H1 (cell line): Measurements from ENCODE around the gene NABP2. TPM values are rescaled to one million over a fixed set of nuclear protein-coding genes. Genes with fewer than 3 reads are reported as not detected.

Experiments
- CTCF ChIA-PET: fragments of 300-600 bp; sonication (Branson Sonifier 250); formaldehyde crosslinking; loops from one replicate; lab custom pipeline; 2021; ENCODE audit not compliant: partially characterized antibody; lab: Charles Lee
- POLR2A ChIA-PET: fragments of 300-600 bp; sonication (Branson Sonifier 250); formaldehyde crosslinking; loops from one replicate; lab custom pipeline; 2021; ENCODE audit warnings: inconsistent platforms; ENCODE audit not compliant: partially characterized antibody; lab: Charles Lee
- DNase-seq, 2 experiments: peaks; one replicate each; pipeline versions ENCODE4 v3.0.0 to v3.0.0-alpha.2; 2010 to 2022; ENCODE audit warnings: low spot score in 2 of 2, low read depth in 1 of 2, mixed read lengths in 1 of 2
- FAIRE-seq: peaks from 2 replicates; lab custom pipeline; 2011; peaks lifted over from hg19 to GRCh38; lab: Jason Lieb, UNC
- H2AFZ ChIP-seq: 2 replicates; pipeline ENCODE4 v1.8.1; 2012; ENCODE audit warnings: low read length, inconsistent platforms
- H2AK5ac ChIP-seq: 2 replicates; pipeline ENCODE4 v1.6.1; 2013; ENCODE audit warnings: low read depth, low read length
- H2BK120ac ChIP-seq: replicated peaks from 2 replicates; pipeline ENCODE3; 2013; ENCODE audit warnings: low read depth, low read length, inconsistent platforms
- H2BK12ac ChIP-seq: 2 replicates; pipeline ENCODE4 v1.6.1; 2013; ENCODE audit warnings: low read depth, low read length
- H2BK15ac ChIP-seq: 2 replicates; pipeline ENCODE4 v1.6.1; 2013; ENCODE audit warnings: low read length
- H2BK20ac ChIP-seq: 2 replicates; pipeline ENCODE4 v1.6.1; 2013; ENCODE audit warnings: low read length
- H2BK5ac ChIP-seq: 2 replicates; pipeline ENCODE4 v1.6.1; 2013; ENCODE audit warnings: low read depth, low read length
- H3K14ac ChIP-seq: 2 replicates; pipeline ENCODE4 v1.6.1; 2013; ENCODE audit warnings: inconsistent platforms; ENCODE audit not compliant: insufficient read length
- H3K18ac ChIP-seq: 2 replicates; pipeline ENCODE4 v1.6.1; 2013; ENCODE audit warnings: low read length; ENCODE audit errors: extremely low read depth
- H3K23ac ChIP-seq: 2 replicates; pipeline ENCODE4 v1.6.1; 2013; ENCODE audit warnings: inconsistent platforms; ENCODE audit not compliant: insufficient read length
- H3K23me2 ChIP-seq: 2 replicates; pipeline ENCODE4 v1.6.1; 2013; ENCODE audit warnings: low read depth, low read length
- H3K27ac ChIP-seq: 2 replicates; pipeline ENCODE4 v1.6.1; 2011; ENCODE audit warnings: low read depth, low read length, inconsistent platforms
- H3K27me3 ChIP-seq, 4 experiments: replicated peaks in 1 of 4; 1 replicate in 1 of 4; 2 replicates in 3 of 4; pipeline versions ENCODE4 v1.6.1 to v1.8.1; 2011 to 2013; ENCODE audit warnings: low read length in 3 of 4, mild to moderate bottlenecking in 3 of 4, inconsistent platforms in 2 of 4, mixed read lengths in 2 of 4, moderate library complexity in 1 of 4; ENCODE audit not compliant: control insufficient read depth in 3 of 4, insufficient read depth in 3 of 4; ENCODE audit errors: extremely low read depth in 1 of 4
- H3K36me3 ChIP-seq, 4 experiments: 2 replicates each; pipeline versions ENCODE4 v1.6.1 to v1.8.1; 2011 to 2013; ENCODE audit warnings: mild to moderate bottlenecking in 4 of 4, low read length in 3 of 4, moderate library complexity in 2 of 4, control low read depth in 1 of 4, inconsistent platforms in 1 of 4; ENCODE audit not compliant: insufficient read depth in 4 of 4, control insufficient read depth in 2 of 4
- H3K4ac ChIP-seq: replicated peaks from 2 replicates; pipeline ENCODE3; 2013; ENCODE audit warnings: low read length, low read depth, mixed read lengths, inconsistent platforms; ENCODE audit not compliant: insufficient read length
- H3K4me1 ChIP-seq, 4 experiments: replicated peaks in 1 of 4; 1 replicate in 1 of 4; 2 replicates in 3 of 4; pipeline versions ENCODE4 v1.6.1 to v1.8.1; 2011 to 2013; ENCODE audit warnings: low read length in 3 of 4, inconsistent platforms in 2 of 4, mixed read lengths in 1 of 4; ENCODE audit not compliant: insufficient read depth in 4 of 4, control insufficient read depth in 3 of 4
- H3K4me2 ChIP-seq, 2 experiments: 2 replicates each; pipeline versions ENCODE4 v1.6.1 to v1.8.1; 2011 to 2013; ENCODE audit warnings: low read depth in 2 of 2, low read length in 2 of 2, control low read depth in 1 of 2, inconsistent platforms in 1 of 2, mild to moderate bottlenecking in 1 of 2; ENCODE audit not compliant: insufficient read depth in 1 of 2
- H3K4me3 ChIP-seq, 4 experiments: fragments of 200-600, 300-600 bp in 1 of 4; sonication (generic), shearing (Covaris generic), sonication (Bioruptor Twin) in 1 of 4; 2 replicates each; pipeline versions ENCODE4 v1.5.1 to v1.8.1; 2011 to 2016; ENCODE audit warnings: low read length in 4 of 4, low read depth in 3 of 4, control low read depth in 2 of 4, inconsistent platforms in 2 of 4, mild to moderate bottlenecking in 2 of 4, mixed read lengths in 1 of 4, moderate library complexity in 1 of 4; ENCODE audit not compliant: insufficient read depth in 2 of 4; ENCODE audit errors: extremely low read depth in 1 of 4
- H3K56ac ChIP-seq: replicated peaks from 2 replicates; pipeline ENCODE3; 2013; ENCODE audit warnings: low read depth, mild to moderate bottlenecking, mixed read lengths, low read length, inconsistent platforms; ENCODE audit not compliant: insufficient read length
- H3K79me1 ChIP-seq: 2 replicates; pipeline ENCODE4 v1.6.1; 2013; ENCODE audit warnings: low read depth, low read length, control low read depth
- H3K79me2 ChIP-seq, 2 experiments: 2 replicates each; pipeline versions ENCODE4 v1.6.1 to v1.8.1; 2012 to 2013; ENCODE audit warnings: low read length in 2 of 2, mild to moderate bottlenecking in 2 of 2, inconsistent platforms in 1 of 2; ENCODE audit not compliant: insufficient read depth in 2 of 2, control insufficient read depth in 1 of 2
- H3K9ac ChIP-seq, 4 experiments: replicated peaks in 1 of 4; 1 replicate in 1 of 4; 2 replicates in 3 of 4; pipeline versions ENCODE4 v1.6.1 to v1.8.1; 2011 to 2013; ENCODE audit warnings: low read depth in 3 of 4, low read length in 3 of 4, control low read depth in 2 of 4, mild to moderate bottlenecking in 2 of 4, moderate library complexity in 2 of 4, inconsistent platforms in 1 of 4; ENCODE audit errors: extremely low read depth in 1 of 4
- H3K9me3 ChIP-seq, 2 experiments: 2 replicates each; pipeline versions ENCODE4 v1.6.1 to v1.8.1; 2012 to 2013; ENCODE audit warnings: mild to moderate bottlenecking in 2 of 2, moderate library complexity in 2 of 2, control low read depth in 1 of 2, inconsistent platforms in 1 of 2, low read depth in 1 of 2, low read length in 1 of 2, mixed read lengths in 1 of 2; ENCODE audit not compliant: insufficient read depth in 2 of 2
- H4K20me1 ChIP-seq, 2 experiments: replicated peaks in 1 of 2; 2 replicates each; pipeline versions ENCODE3 to v1.8.1; 2011 to 2013; ENCODE audit warnings: inconsistent platforms in 2 of 2, low read length in 2 of 2, mild to moderate bottlenecking in 1 of 2; ENCODE audit not compliant: insufficient read depth in 2 of 2, control insufficient read depth in 1 of 2
- H4K5ac ChIP-seq: 2 replicates; pipeline ENCODE4 v1.6.1; 2013; ENCODE audit warnings: low read length, low read depth, mixed read lengths, inconsistent platforms; ENCODE audit not compliant: insufficient read length
- H4K8ac ChIP-seq: 2 replicates; pipeline ENCODE4 v1.8.0; 2013; ENCODE audit warnings: mild to moderate bottlenecking, moderate library complexity, low read length, inconsistent platforms; ENCODE audit not compliant: insufficient read depth; ENCODE audit errors: extremely low read depth
- H4K91ac ChIP-seq: replicated peaks from 2 replicates; pipeline ENCODE3; 2013; ENCODE audit warnings: low read length, mixed read lengths, inconsistent platforms; ENCODE audit not compliant: insufficient read length
- ASH2L ChIP-seq: fragments of 200-600, 300-600 bp; sonication (generic); IDR thresholded peaks from one replicate; pipeline ENCODE4 v1.7.1; 2017; ENCODE audit warnings: low read length
- BCL11A ChIP-seq, 2 experiments: IDR thresholded peaks; one replicate each; pipeline ENCODE4 v1.6.1; 2011; ENCODE audit warnings: low read depth in 2 of 2, low read length in 2 of 2, mild to moderate bottlenecking in 2 of 2
- CEBPB ChIP-seq: IDR thresholded peaks from 2 replicates; pipeline ENCODE4 v1.6.1; 2012; ENCODE audit warnings: low read depth, low read length
- CHD1 ChIP-seq: IDR thresholded peaks from 2 replicates; pipeline ENCODE4 v1.6.1; 2012; ENCODE audit warnings: low read depth, low read length, improper control_type of control experiment
- CREB1 ChIP-seq: IDR thresholded peaks from 2 replicates; pipeline ENCODE4 v1.6.1; 2012; ENCODE audit warnings: inconsistent platforms
- EGR1 ChIP-seq: IDR thresholded peaks from 2 replicates; pipeline ENCODE4 v1.6.1; 2011; ENCODE audit warnings: low read depth, low read length, borderline replicate concordance
- GTF2F1 ChIP-seq: IDR thresholded peaks from 2 replicates; pipeline ENCODE4 v1.6.1; 2012; ENCODE audit warnings: low read depth, low read length, improper control_type of control experiment, borderline replicate concordance
- HDAC6 ChIP-seq: IDR thresholded peaks from one replicate; pipeline ENCODE4 v1.7.1; 2012; ENCODE audit warnings: low read depth, mild to moderate bottlenecking, inconsistent platforms, low read length, moderate library complexity
- JUN ChIP-seq: IDR thresholded peaks from 2 replicates; pipeline ENCODE4 v1.6.1; 2011; ENCODE audit warnings: low read depth, mild to moderate bottlenecking, improper control_type of control experiment, low read length
- KDM1A ChIP-seq: fragments of 200-600, 300-600 bp; sonication (generic); IDR thresholded peaks from 2 replicates; pipeline ENCODE4 v1.7.1; 2016; ENCODE audit warnings: mild to moderate bottlenecking, low read length, borderline replicate concordance
- POLR2A ChIP-seq, 2 experiments: IDR thresholded peaks; 1 replicate in 1 of 2; 2 replicates in 1 of 2; pipeline ENCODE4 v1.6.1; 2011; ENCODE audit warnings: low read depth in 2 of 2, low read length in 2 of 2, mild to moderate bottlenecking in 2 of 2; ENCODE audit errors: control extremely low read depth in 1 of 2
- POU5F1 ChIP-seq: IDR thresholded peaks from 2 replicates; pipeline ENCODE4 v1.6.1; 2011; ENCODE audit warnings: low read depth, mild to moderate bottlenecking, low read length, moderate library complexity
- SIN3A ChIP-seq, 2 experiments: IDR thresholded peaks in 1 of 2; conservative IDR thresholded peaks in 1 of 2; 2 replicates each; pipeline ENCODE4 v1.6.1; 2011 to 2012; ENCODE audit warnings: low read length in 2 of 2, improper control_type of control experiment in 1 of 2, low read depth in 1 of 2, mild to moderate bottlenecking in 1 of 2
- SP2 ChIP-seq: IDR thresholded peaks from 2 replicates; pipeline ENCODE4 v1.6.1; 2012; ENCODE audit warnings: mild to moderate bottlenecking, low read length, inconsistent platforms
- SUZ12 ChIP-seq: fragments of 200-600 bp; sonication (generic); IDR thresholded peaks from 2 replicates; pipeline ENCODE4 v1.6.1; 2012; ENCODE audit warnings: mild to moderate bottlenecking, inconsistent platforms, low read length, moderate library complexity, mixed read lengths
- TEAD4 ChIP-seq: IDR thresholded peaks from 2 replicates; pipeline ENCODE4 v1.6.1; 2012; ENCODE audit warnings: low read depth, low read length, inconsistent platforms, mixed read lengths
- WGBS, 2 experiments: shearing (Covaris generic) in 1 of 2; methylation state at CpG; one replicate each; pipeline versions ENCODE4 v1.1.6 to v1.1.7; 2013 to 2015; ENCODE audit warnings: low lambda C conversion rate in 2 of 2, mixed read lengths in 2 of 2, inconsistent platforms in 1 of 2, low coverage in 1 of 2, missing lambda C conversion rate in 1 of 2; ENCODE audit not compliant: insufficient replicate concordance in 2 of 2, insufficient coverage in 1 of 2, insufficient read length in 1 of 2; ENCODE audit errors: extremely low coverage in 1 of 2, missing lambda C conversion rate in 1 of 2; 5-methylcytosine and 5-hydroxymethylcytosine counted together
- polyA plus RNA-seq, 7 experiments: library from polyadenylated mRNA; depleted of rRNA in 3 of 7; stranded (reverse) in 5 of 7; unstranded in 2 of 7; fragments of >200 nt in 5 of 7; fragments of 200-250 nt in 2 of 7; gene quantifications; 1 replicate in 5 of 7; 2 replicates in 1 of 7; 4 replicates in 1 of 7; pipeline versions ENCODE4 v1.2.1 to v1.2.3, GENCODE V29; 2011 to 2013; ENCODE audit warnings: missing spikeins in 2 of 7, mixed read lengths in 2 of 7
- total RNA-seq: library from RNA; stranded (reverse); fragmentation: NEBNext Ultra II Directional; extraction: Animal tissue kit (Norgen Biotek cat#: 25700); gene quantifications from 2 replicates; pipeline ENCODE4 v1.2.1, GENCODE V29; 2021

The NABP2 gene
- total and polyA plus RNA-seq, 2 of the 8 experiments (the other 6 are each of a cell fraction or from before 2014, with no cell fraction given) = 58.1 to 67.5 TPM

- peaks cover 29 to 70% (median 59%) of the 10 kb centered on the region in 4 experiments for H3K36me3 ChIP-seq
- no peak overlapping the region for H3K27ac ChIP-seq
- ChIA-PET CTCF (interaction anchor here (1.0 to 2.9 kb wide), 4 partner anchors 9 to 93 kb away, joined by 3 to 12 read pairs (median 6); partner anchors contain the start of genes RNF41 and ZC3H10), POLR2A (interaction anchor here (1.2 to 1.9 kb wide), 3 partner anchors 9 to 50 kb away, joined by 3 to 16 read pairs (median 4); partner anchors contain the start of gene RNF41)
- H4K5ac ChIP-seq = no peak overlapping the region
- no peak overlapping the region for H2BK15ac ChIP-seq
- no peak overlapping the region for H2BK5ac ChIP-seq
- FAIRE-seq = no peak
- no peak overlapping the region for H2BK120ac ChIP-seq
- no peak overlapping the region for H3K18ac ChIP-seq
- no peaks in the 10 kb centered on the region for H3K23me2 ChIP-seq
- no peaks in the 10 kb centered on the region; the same call in 1 of the 2 replicates for H3K79me1 ChIP-seq
- H4K91ac ChIP-seq = no peak overlapping the region
- no peak overlapping the region for H2BK20ac ChIP-seq
- peaks cover 0 to 7% of the 10 kb centered on the region in 2 experiments for H4K20me1 ChIP-seq
- H3K9me3 ChIP-seq = no peaks in the 10 kb centered on the region
- no peak overlapping the region for H3K14ac ChIP-seq
- WGBS, 2 experiments = 100% methylated on average over 1 of the region's 1 CpG; no CpG with 5 or more reads in 1 of the 2 experiments
- no peak overlapping the region for H3K9ac ChIP-seq
- H3K27me3 ChIP-seq = no peaks in the 10 kb centered on the region
- H3K4me1 ChIP-seq = no peaks in the 10 kb centered on the region
- H2BK12ac ChIP-seq = no peak overlapping the region
- no peak overlapping the region for H2AK5ac ChIP-seq
- H2AFZ ChIP-seq = no peak overlapping the region
- DNase-seq = no peak
- peaks cover 0 to 6% of the 10 kb centered on the region in 2 experiments; a peak in 1 of 4 replicates for H3K79me2 ChIP-seq
- H3K4ac ChIP-seq = no peak overlapping the region
- H3K23ac ChIP-seq = no peak overlapping the region
- H3K4me3 ChIP-seq = no peak overlapping the region
- no peak overlapping the region for H4K8ac ChIP-seq
- no peak overlapping the region for H3K56ac ChIP-seq
- H3K4me2 ChIP-seq = no peak overlapping the region
- no peak for TF ChIP-seq CHD1
- TF ChIP-seq HDAC6 = no peak
- no peak for TF ChIP-seq BCL11A (IDR thresholded peaks at IDR 0.05; ENCODE audit: low read depth in 2 of 2, low read length in 2 of 2)
- TF ChIP-seq GTF2F1 = no peak
- TF ChIP-seq SUZ12 = no peak
- no peak for TF ChIP-seq SIN3A (conservative IDR thresholded peaks at IDR 0.05 in 1 of 2, IDR thresholded peaks at IDR 0.05 in 1 of 2; ENCODE audit: low read depth in 1 of 2, low read length in 2 of 2)
- TF ChIP-seq CEBPB = no peak
- no peak for TF ChIP-seq POU5F1
- no peak for TF ChIP-seq EGR1
- no peak for TF ChIP-seq KDM1A
- no peak for TF ChIP-seq POLR2A (IDR thresholded peaks at IDR 0.05; ENCODE audit: control extremely low read depth in 1 of 2, low read depth in 2 of 2, low read length in 2 of 2)
- TF ChIP-seq JUN = no peak
- TF ChIP-seq SP2 = no peak
- TF ChIP-seq CREB1 = no peak
- no peak for TF ChIP-seq TEAD4
- TF ChIP-seq ASH2L = no peak
Observed at GRCh38 chr12:56212361-56212760, 11.8 kb upstream of the NABP2 start.
